T-helper 1 cell (primary cell): ENCODE measurements around the gene NUBP2.

Source experiments
- DNase-seq, 5 donors: peaks; one replicate each; pipeline ENCODE4 v3.0.0-alpha.2; 2012 to 2020

Gene NUBP2

DNA sequence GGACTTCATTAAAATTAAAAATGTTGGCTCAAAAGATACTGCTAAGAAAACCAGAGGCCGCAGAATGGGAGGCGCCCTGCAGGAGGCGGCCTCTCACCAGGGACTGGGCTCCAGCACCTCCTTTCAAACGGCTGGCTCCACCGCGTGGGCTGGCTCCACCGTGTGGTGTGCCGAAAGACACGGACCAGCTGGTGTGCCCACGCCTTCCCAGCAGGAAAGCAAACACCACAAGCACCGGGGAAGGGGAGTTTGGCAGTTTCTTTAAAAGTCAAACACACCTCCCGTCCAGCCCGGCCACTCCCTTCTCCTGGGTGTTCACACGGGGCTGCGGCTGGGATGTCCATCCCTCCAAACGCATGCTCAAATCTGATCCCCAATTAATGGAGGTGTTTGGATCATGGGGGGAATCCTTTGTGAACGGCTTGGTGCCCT, 30.0 kb downstream of the NUBP2 start:
- DNase-seq, result peak in 2 of 5 donors; percentile 29 to 43

- DNase-seq, result no peak
Observed at GRCh38 chr16:1815461-1815860, 32.7 kb downstream of the NUBP2 start.

GRCh38 chr16:1816396-1817275, 33.9 kb downstream of the NUBP2 start:
- no peak for DNase-seq

GRCh38 chr16:1817276-1817589, 34.5 kb downstream of the NUBP2 start:
- DNase-seq, result no peak

DNA sequence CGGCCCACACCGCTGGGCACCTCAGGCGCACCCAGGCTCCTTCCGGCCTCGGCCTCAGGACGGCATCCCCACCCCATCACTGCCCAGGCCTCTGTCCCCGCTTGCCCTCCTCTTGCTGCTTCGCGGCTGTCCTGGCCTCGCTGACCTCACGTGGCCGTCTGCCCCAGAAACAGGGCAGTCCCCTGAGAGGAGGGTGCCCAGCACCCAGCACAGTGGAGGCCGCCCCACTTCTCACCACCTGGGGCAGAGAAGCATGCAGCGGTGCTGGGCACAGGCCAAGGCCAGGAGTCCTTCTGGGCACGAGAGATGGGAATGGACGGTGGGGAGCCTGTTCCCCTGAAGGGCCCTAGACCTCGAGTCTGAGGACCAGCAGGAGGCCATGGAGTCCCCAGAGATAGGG, 35.0 kb downstream of the NUBP2 start:
- no peak for DNase-seq

DNA sequence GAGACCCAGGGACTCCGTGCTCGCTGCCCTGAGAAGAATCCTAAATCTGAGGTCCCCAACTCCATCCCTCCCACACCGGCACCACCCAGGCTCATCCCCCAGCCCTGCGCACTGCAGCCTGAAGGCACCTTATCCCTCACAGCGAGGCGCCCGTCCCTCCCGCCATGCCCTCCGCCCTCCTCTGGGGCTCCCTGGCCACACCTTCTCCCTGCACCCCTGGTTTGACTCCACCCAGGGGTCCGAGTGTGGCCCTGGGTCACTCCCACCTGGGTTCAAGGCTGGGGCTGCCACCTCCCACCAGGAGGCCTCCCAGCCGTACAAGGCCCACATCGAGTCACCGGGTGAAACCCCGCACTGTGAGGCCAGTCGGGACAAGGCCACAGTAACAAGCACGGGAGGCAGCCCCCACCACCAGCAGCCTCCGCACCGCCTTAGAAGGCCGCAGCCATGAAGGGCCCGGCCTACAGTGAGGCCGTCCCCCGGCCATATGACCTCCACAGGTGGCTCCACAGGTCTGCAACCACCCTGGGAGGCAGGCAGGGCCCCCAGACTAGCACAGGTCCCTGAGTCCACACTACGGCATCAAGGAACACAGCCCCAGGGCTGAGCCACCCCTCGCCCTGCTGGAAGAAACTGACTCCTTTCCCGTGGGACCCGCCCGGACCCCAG, 35.6 kb downstream of the NUBP2 start:
- DNase-seq, result no peak

GRCh38 chr16:1818873-1819525, 36.2 kb downstream of the NUBP2 start:
- no peak for DNase-seq

DNA sequence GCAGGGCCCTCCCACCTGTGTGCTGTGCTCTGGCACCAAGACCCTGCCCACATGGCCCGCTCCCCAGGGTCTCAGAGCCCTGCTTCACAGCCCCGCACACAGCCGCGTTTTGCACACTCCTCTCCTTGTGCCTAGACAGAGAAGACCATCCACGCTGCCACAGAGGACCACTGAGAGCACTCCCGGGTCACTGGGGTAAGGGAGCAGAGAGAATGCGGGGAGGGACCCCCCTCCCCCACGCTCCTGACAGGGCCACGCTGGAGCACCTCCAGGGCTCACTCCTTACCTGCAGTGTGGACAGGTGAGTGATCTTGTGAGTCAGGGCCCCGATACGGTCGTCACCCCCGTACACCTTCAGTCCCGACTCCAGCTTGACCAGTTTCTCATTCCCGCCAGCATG, 36.9 kb downstream of the NUBP2 start:
- DNase-seq, result no peak

GRCh38 chr16:1820096-1820945, 37.6 kb downstream of the NUBP2 start:
- no peak for DNase-seq

- no peak for DNase-seq
Observed at GRCh38 chr16:1820946-1821290, 38.2 kb downstream of the NUBP2 start.

GRCh38 chr16:1821861-1822611, 39.3 kb downstream of the NUBP2 start:
- no peak for DNase-seq

- no peak for DNase-seq
Observed at GRCh38 chr16:1822801-1823200, 40.0 kb downstream of the NUBP2 start.

GRCh38 chr16:1823821-1824220, 41.1 kb downstream of the NUBP2 start:
- DNase-seq, result no peak

DNA sequence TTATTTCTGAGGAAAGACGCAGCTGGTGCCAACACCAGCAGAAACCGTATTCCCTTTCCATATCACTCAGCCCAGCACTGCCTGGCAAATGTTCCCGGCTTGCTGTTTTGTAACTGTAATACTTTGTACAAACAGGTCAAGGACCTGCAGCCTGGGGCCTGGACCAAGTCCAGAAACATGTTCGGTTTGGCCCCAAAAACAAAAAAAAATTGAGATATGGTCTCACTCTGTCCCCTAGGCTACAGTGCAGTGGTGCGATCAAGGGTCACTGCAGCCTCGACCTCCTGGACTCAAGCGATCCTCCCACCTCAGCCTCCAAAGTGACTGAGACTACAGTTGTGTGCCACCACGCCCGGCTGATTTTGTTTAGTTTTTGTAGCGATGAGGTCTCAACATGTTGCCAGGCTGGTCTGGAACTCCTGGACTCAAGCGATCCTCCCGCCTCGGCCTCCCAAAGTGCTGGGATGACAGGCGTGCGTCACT, 42.7 kb downstream of the NUBP2 start:
- no peak for DNase-seq

DNA sequence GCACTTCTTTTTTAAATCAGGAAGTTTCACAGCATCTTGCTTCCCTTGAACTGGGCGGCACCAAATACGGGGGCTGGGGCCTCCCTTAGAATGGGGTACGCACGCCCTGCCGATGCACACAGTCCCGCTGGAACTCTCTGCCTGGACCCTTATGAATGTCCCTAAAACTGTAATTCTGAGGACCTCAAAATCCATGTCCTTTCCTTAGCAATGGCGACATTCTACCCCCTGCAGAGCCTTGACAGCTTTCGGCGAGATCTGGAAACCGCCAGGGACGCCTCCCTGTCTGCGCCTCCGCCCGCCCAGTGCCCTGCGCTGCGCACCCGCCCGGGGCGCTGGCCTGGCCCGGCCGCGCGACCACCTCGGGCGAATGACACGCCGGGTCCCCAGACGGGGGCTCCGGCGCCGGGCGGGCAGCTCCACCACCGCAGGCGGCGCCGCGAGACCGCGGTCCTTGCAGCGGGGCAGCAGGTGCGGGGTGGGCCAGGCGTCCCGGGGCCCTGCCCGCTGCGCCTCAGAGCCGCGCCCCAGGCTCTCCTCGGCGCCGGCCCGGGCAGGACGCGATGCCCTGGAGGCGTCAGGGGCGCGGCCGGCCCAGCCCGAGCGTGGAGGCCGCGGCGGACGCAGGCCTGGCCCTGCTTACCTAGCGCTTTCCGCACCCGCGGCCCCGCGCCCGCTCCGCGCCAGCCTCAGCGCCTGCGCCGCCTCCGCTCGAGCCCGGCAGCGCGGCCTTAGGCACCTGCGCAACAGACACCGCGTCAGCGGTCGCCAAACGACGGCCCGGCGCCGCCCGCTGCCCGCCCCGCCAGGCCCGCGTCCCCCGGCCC, 43.3 kb downstream of the NUBP2 start:
- peak; percentile 60 to 75 (median 67) for DNase-seq

GRCh38 chr16:1826691-1827573, 44.2 kb downstream of the NUBP2 start, which contains the start of the genes FAHD1 and HAGH:
FAHD1 (plus strand) TSS chr16:1827206; CDS start chr16:1827239, 33 bp downstream.
HAGH (minus strand) TSS chr16:1826825; CDS start chr16:1826787, 38 bp downstream.
- peak; percentile 80 to 93 (median 85) for DNase-seq

DNA sequence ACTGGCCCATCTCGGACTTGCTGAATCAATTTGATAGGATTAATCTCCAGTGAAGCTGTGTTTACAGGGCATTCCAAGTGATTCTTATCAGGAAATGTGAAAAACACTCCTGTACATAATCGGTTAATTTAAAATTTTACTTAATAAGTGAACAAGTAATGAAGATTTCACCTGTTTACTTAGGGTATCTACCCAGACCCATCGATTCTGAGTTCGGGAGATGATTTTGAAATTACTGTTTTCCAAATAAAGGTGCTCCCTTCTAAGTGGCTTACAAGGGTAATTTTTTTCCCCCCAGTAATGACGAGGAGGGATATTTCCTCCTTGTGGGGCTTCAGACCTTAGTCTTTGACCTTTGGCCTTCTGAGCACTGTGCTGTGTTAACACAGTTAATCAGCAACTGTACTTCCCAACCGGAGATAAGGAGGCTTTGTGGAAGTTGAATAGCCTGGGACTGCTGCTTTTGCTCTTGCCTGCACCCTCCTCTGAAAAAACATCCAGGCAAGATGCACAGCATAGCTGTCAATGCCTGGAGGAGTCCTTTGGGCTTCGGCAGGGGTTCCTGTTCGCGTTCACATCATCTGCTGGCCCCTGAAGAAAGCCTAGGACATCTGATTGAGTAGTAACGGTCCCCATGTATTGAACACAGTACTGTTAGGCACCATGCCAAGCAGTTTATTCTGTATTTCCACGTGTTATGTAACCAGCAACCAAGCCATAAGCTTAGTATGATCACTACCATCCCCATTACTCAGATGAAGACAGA, 46.1 kb downstream of the NUBP2 start:
- no peak for DNase-seq

DNA sequence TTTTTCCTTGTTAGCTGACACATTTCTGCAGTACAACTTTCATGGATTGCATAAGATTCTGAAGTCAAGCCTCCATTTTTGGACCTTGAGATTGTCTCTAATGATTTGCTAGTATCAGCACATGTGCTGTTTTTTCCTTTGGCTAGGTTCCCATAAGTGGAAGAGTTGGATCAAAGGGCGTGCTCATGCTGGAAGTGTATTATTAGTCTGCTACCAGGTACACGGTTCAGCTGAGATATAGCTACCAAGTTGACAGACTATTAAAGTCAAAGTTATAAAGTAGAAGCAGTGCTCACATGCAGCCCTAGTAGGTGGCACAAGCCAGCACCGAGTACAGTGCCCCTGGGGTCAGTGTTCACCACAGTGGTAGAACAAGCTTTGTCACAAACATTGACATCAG, 47.5 kb downstream of the NUBP2 start:
- no peak for DNase-seq
